HG02973 (cell line): ENCODE data around the gene C12orf43.

Source experiments
- ATAC-seq: cut with Tn5 transposase; IDR thresholded peaks from one replicate; pipeline ENCODE4 v1.9.1; 2021; ENCODE audit warnings: moderate library complexity; ENCODE audit not compliant: unreplicated experiment

The C12orf43 gene

GRCh38 chr12:121000530-121000929, 15.8 kb downstream of the C12orf43 start:
- ATAC-seq: no peak

GRCh38 chr12:120999191-121000120, 16.8 kb downstream of the C12orf43 start:
- ATAC-seq: no peak

GRCh38 chr12:120998435-120998834, 17.9 kb downstream of the C12orf43 start:
- no peak for ATAC-seq

GRCh38 chr12:120997448-120997847, 18.8 kb downstream of the C12orf43 start:
- ATAC-seq: no peak

- no peak for ATAC-seq
Measured at GRCh38 chr12:120996133-120996746, 20.0 kb downstream of the C12orf43 start.

GRCh38 chr12:120994589-120995337, 21.5 kb downstream of the C12orf43 start:
- no peak for ATAC-seq

- no peak for ATAC-seq
Measured at GRCh38 chr12:120994059-120994458, 22.2 kb downstream of the C12orf43 start.

- no peak for ATAC-seq
Measured at GRCh38 chr12:120993496-120993895, 22.8 kb downstream of the C12orf43 start.

- ATAC-seq: no peak
Measured at GRCh38 chr12:120992989-120993388, 23.3 kb downstream of the C12orf43 start.

GRCh38 chr12:120991965-120992364, 24.3 kb downstream of the C12orf43 start:
- no peak for ATAC-seq

- no peak for ATAC-seq
Measured at GRCh38 chr12:120990487-120991055, 25.7 kb downstream of the C12orf43 start.

GRCh38 chr12:120989687-120990086, 26.6 kb downstream of the C12orf43 start:
- no peak for ATAC-seq

- no peak for ATAC-seq
Measured at GRCh38 chr12:120988658-120989057, 27.6 kb downstream of the C12orf43 start.

- ATAC-seq: no peak
Measured at GRCh38 chr12:120988234-120988633, 28.1 kb downstream of the C12orf43 start.

- no peak for ATAC-seq
Measured at GRCh38 chr12:120984351-120984898, 31.9 kb downstream of the C12orf43 start.

GRCh38 chr12:120983759-120984158, 32.5 kb downstream of the C12orf43 start:
- no peak for ATAC-seq

- ATAC-seq: no peak
Measured at GRCh38 chr12:120982659-120983058, 33.6 kb downstream of the C12orf43 start.

GRCh38 chr12:120981407-120981941, 34.8 kb downstream of the C12orf43 start:
- ATAC-seq: no peak

- ATAC-seq: no peak
Measured at GRCh38 chr12:120980800-120981368, 35.4 kb downstream of the C12orf43 start.
